ENCODE results near the gene SLC5A4. TPM values are rescaled to one million over a fixed set of nuclear protein-coding genes. Genes with fewer than 3 reads are reported as not detected.
"Not testable (repeated sequence)": the region's sequence is repeated elsewhere in the genome, so short reads cannot be mapped to it uniquely, and the experiment has no call there.

SLC5A4 gene
- polyA plus RNA-seq, 5 donors, result 0.53 to 1.9 (median 0.91) TPM

- DNase-seq, result no peak
These were observed 54.4 kb downstream of the SLC5A4 start for GRCh38 chr22:32200752-32201151.

- no peak for DNase-seq
These were observed 55.2 kb downstream of the SLC5A4 start for GRCh38 chr22:32199961-32200360.

GRCh38 chr22:32199341-32199740 lies 55.8 kb downstream of the SLC5A4 start:
- no peak for DNase-seq

GRCh38 chr22:32197553-32198226 lies 57.5 kb downstream of the SLC5A4 start:
- DNase-seq, result not testable (repeated sequence)

- not testable (repeated sequence) for DNase-seq
These were observed 59.2 kb downstream of the SLC5A4 start for GRCh38 chr22:32195900-32196299.

- not testable (repeated sequence) for DNase-seq
These were observed 61.8 kb downstream of the SLC5A4 start for GRCh38 chr22:32193346-32193745.

- DNase-seq, result not testable (repeated sequence)
These were observed 64.1 kb downstream of the SLC5A4 start for GRCh38 chr22:32191021-32191420.

- no peak for DNase-seq
These were observed 69.3 kb downstream of the SLC5A4 start for GRCh38 chr22:32185821-32186220.

GRCh38 chr22:32183625-32184024 lies 71.5 kb downstream of the SLC5A4 start:
- DNase-seq, result no peak

GRCh38 chr22:32181043-32181442 lies 74.1 kb downstream of the SLC5A4 start:
- no peak for DNase-seq

GRCh38 chr22:32177221-32177765 lies 77.9 kb downstream of the SLC5A4 start:
- DNase-seq, result no peak

GRCh38 chr22:32175683-32176644 lies 79.2 kb downstream of the SLC5A4 start:
- DNase-seq, result no peak

GRCh38 chr22:32175115-32175514 lies 80.0 kb downstream of the SLC5A4 start:
- DNase-seq, result no peak

Other genes with a start within 250 kb of the SLC5A4 start
- under 1 TPM; 0.26 to 0.44 (median 0.37) TPM for gene SLC5A1, start 212.1 kb downstream of the SLC5A4 start, polyA plus RNA-seq (ENCODE audit: insufficient read depth in 1 of 5, insufficient read length in 5 of 5, low replicate concordance in 1 of 5)
- gene C22orf42, start 96.0 kb downstream of the SLC5A4 start, polyA plus RNA-seq (ENCODE audit: insufficient read depth in 1 of 5, insufficient read length in 5 of 5, low replicate concordance in 1 of 5), result under 1 TPM in 1 of 5 donors, not detected in 4; 0.39 TPM
- gene RFPL2, start 50.3 kb downstream of the SLC5A4 start, polyA plus RNA-seq (ENCODE audit: insufficient read depth in 1 of 5, insufficient read length in 5 of 5, low replicate concordance in 1 of 5), result not detected
- under 1 TPM in 2 of 5 donors, not detected in 3; 0.15 to 0.22 TPM for gene RFPL3, start 102.5 kb upstream of the SLC5A4 start, polyA plus RNA-seq (ENCODE audit: insufficient read depth in 1 of 5, insufficient read length in 5 of 5, low replicate concordance in 1 of 5)
- 10 to 100 TPM; 73.5 to 90.1 (median 81.1) TPM for gene RTCB, start 156.9 kb upstream of the SLC5A4 start, polyA plus RNA-seq (ENCODE audit: insufficient read depth in 1 of 5, insufficient read length in 5 of 5, low replicate concordance in 1 of 5)
- not detected for gene BPIFC, start 209.1 kb upstream of the SLC5A4 start, polyA plus RNA-seq (ENCODE audit: insufficient read depth in 1 of 5, insufficient read length in 5 of 5, low replicate concordance in 1 of 5)
- gene FBXO7, start 219.5 kb upstream of the SLC5A4 start, polyA plus RNA-seq (ENCODE audit: insufficient read depth in 1 of 5, insufficient read length in 5 of 5, low replicate concordance in 1 of 5), result 100 to 1,000 TPM; 100 to 127 (median 110) TPM